Measurements from ENCODE around the gene SLC30A2. TPM values are rescaled to one million over a fixed set of nuclear protein-coding genes. Genes with fewer than 3 reads are reported as not detected.

The SLC30A2 gene
- total RNA-seq, 1 experiment from 2014 or later, result not detected

GRCh38 chr1:26070296-26070962, 24.5 kb upstream of the SLC30A2 start:
- H3K9me3 ChIP-seq (ENCODE audit: control insufficient read depth in 1 of 2, insufficient read depth in 1 of 2, low read depth in 1 of 2, low read length in 2 of 2), result no peaks in the 10 kb centered on the region
- H4K20me1 ChIP-seq (ENCODE audit: insufficient read depth), result no peaks in the 10 kb centered on the region
- ChIA-PET POLR2A (no interaction called here), CTCF (no interaction called here), RAD21 (ENCODE audit: low non-redundant PET in 1 of 2, low total read pairs in 2 of 2, uncharacterized antibody in 2 of 2, unreplicated experiment in 2 of 2) (no interaction called here)
- H3K27me3 ChIP-seq (ENCODE audit: insufficient read depth, low read length), result no peaks in the 10 kb centered on the region; the same call in 1 of the 2 replicates
- H3K36me3 ChIP-seq (ENCODE audit: control insufficient read depth in 1 of 2, insufficient read depth in 2 of 2, low read length in 2 of 2), result no peaks in the 10 kb centered on the region
- no peak for DNase-seq (ENCODE audit: low read depth, low spot score)
- H3K9me2 ChIP-seq (ENCODE audit: insufficient read depth), result no peaks in the 10 kb centered on the region
- no peak overlapping the region for H3K27ac ChIP-seq (ENCODE audit: low read depth, low read length)
- no peaks in the 10 kb centered on the region for H3K79me2 ChIP-seq (ENCODE audit: insufficient read depth, low read length)
- TF ChIP-seq ZFX (IDR thresholded peaks at IDR 0.05) (no peak), SIN3A (IDR thresholded peaks at IDR 0.05; ENCODE audit: low read depth) (no peak), CEBPB (IDR thresholded peaks at IDR 0.05; ENCODE audit: low read depth) (no peak), RAD21 (IDR thresholded peaks at IDR 0.05; ENCODE audit: low read depth) (no peak), ELF1 (IDR thresholded peaks at IDR 0.05; ENCODE audit: borderline replicate concordance, low read depth) (no peak)
- H3K4me2 ChIP-seq (ENCODE audit: low read length), result no peak overlapping the region
- no TSS peak for BruUV-seq (replicated peaks)
- intact Hi-C loops (cut with micrococcal nuclease), result no loop called here
- no peak overlapping the region for H3K9ac ChIP-seq (ENCODE audit: low read length)
- ATAC-seq, result no peak
- no peak overlapping the region for H2AFZ ChIP-seq (ENCODE audit: low read depth, low read length, poor library complexity, severe bottlenecking)
- no peak overlapping the region for H3K4me3 ChIP-seq (replicated peaks in 1 of 2; ENCODE audit: low read depth in 1 of 2, low read length in 2 of 2)
- 0 out of 4 replicates have a peak, but pooled peaks cover 0 to under 1% of the 10 kb centered on the region in 2 experiments for H3K4me1 ChIP-seq (ENCODE audit: control insufficient read depth in 1 of 2, insufficient read depth in 2 of 2, low read length in 2 of 2)

- CTCF ChIA-PET, result no interaction called here
Observed at GRCh38 chr1:26069941-26070295, 24.0 kb upstream of the SLC30A2 start.

More at GRCh38 chr1:26069941-26070295, 24.0 kb upstream of the SLC30A2 start:
- Histone ChIP-seq H4K20me1 (ENCODE audit: insufficient read depth) (no peaks in the 10 kb centered on the region), H3K27me3 (ENCODE audit: insufficient read depth, low read length) (no peaks in the 10 kb centered on the region; the same call in 1 of the 2 replicates), H3K4me1 (ENCODE audit: control insufficient read depth in 1 of 2, insufficient read depth in 2 of 2, low read length in 2 of 2) (no peaks in the 10 kb centered on the region), H3K27ac (ENCODE audit: low read depth, low read length) (no peak overlapping the region), H3K79me2 (ENCODE audit: insufficient read depth, low read length) (no peaks in the 10 kb centered on the region), H2AFZ (ENCODE audit: low read depth, low read length, poor library complexity, severe bottlenecking) (no peak overlapping the region), H3K4me3 (replicated peaks in 1 of 2; ENCODE audit: low read depth in 1 of 2, low read length in 2 of 2) (no peak overlapping the region), H3K36me3 (ENCODE audit: control insufficient read depth in 1 of 2, insufficient read depth in 2 of 2, low read length in 2 of 2) (no peaks in the 10 kb centered on the region), H3K9ac (ENCODE audit: low read length) (no peak overlapping the region), H3K9me2 (ENCODE audit: insufficient read depth) (no peaks in the 10 kb centered on the region), H3K4me2 (ENCODE audit: low read length) (no peak overlapping the region), H3K9me3 (ENCODE audit: control insufficient read depth in 1 of 2, insufficient read depth in 1 of 2, low read depth in 1 of 2, low read length in 2 of 2) (no peaks in the 10 kb centered on the region)
- BruUV-seq (replicated peaks), result no TSS peak
- ATAC-seq, result no peak
- RAD21 ChIA-PET (ENCODE audit: low non-redundant PET in 1 of 2, low total read pairs in 2 of 2, uncharacterized antibody in 2 of 2, unreplicated experiment in 2 of 2), result no interaction called here
- POLR2A ChIA-PET, result no interaction called here
- no peak for DNase-seq (ENCODE audit: low read depth, low spot score)
- TF ChIP-seq EGR1 (IDR thresholded peaks at IDR 0.05; ENCODE audit: low read depth) (no peak), FOSL1 (IDR thresholded peaks at IDR 0.05; ENCODE audit: low read depth) (no peak), SIN3A (IDR thresholded peaks at IDR 0.05; ENCODE audit: low read depth) (no peak)
- intact Hi-C loops (cut with micrococcal nuclease), result no loop called here
